Measurements from ENCODE around the gene CDCP1. TPM values are rescaled to one million over a fixed set of nuclear protein-coding genes. Genes with fewer than 3 reads are reported as not detected.

The CDCP1 gene, protein sequence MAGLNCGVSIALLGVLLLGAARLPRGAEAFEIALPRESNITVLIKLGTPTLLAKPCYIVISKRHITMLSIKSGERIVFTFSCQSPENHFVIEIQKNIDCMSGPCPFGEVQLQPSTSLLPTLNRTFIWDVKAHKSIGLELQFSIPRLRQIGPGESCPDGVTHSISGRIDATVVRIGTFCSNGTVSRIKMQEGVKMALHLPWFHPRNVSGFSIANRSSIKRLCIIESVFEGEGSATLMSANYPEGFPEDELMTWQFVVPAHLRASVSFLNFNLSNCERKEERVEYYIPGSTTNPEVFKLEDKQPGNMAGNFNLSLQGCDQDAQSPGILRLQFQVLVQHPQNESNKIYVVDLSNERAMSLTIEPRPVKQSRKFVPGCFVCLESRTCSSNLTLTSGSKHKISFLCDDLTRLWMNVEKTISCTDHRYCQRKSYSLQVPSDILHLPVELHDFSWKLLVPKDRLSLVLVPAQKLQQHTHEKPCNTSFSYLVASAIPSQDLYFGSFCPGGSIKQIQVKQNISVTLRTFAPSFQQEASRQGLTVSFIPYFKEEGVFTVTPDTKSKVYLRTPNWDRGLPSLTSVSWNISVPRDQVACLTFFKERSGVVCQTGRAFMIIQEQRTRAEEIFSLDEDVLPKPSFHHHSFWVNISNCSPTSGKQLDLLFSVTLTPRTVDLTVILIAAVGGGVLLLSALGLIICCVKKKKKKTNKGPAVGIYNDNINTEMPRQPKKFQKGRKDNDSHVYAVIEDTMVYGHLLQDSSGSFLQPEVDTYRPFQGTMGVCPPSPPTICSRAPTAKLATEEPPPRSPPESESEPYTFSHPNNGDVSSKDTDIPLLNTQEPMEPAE
- total RNA-seq, result 50.9 and 53.5 TPM in 2 replicates

DNA sequence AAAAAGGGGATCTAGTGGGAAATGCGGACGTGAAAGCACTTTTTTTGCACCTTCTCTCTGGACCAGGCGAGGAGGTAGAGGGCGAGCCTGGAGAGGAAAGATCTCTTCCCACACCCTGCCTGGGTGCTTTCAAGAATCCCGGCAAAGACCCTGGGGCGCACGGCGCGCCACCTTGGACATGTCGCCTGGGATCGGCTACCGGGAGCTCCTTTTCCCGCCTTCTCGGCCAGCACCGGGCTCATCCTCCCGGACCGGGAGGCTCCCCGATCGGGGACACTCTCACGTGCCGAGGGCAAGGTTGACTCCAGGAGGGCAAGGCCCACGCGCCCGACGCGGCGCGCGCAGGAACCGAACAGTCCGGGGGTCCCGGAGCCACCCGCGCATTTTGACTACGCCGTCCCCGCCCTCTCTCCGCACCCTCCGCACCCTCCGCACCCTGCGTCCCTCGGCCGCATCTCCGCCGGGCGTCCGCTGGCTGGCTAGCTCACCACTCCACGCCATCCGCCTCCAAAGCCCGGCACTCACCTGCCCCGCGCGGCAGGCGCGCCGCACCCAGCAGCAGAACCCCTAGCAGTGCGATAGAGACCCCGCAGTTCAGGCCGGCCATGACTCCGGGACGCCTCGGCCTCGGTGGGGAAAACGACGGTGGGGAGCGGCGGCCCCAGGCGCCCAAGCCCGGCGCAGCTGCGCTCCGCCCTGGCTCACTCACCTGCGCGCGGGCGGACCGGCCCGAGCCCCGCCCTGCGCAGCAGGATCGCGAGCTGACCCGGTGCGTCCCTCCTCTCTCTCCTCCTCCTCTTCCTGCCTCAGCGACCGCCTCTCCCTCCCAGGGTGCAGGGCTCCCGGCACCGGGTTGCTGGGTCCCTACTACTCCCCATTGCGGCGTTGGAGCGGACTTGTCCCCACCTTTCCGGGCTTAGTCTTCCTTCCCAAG lies at the start of gene CDCP1:
Gene CDCP1, minus strand, starts transcription at position 698 of the 934 bp plus-strand sequence. Its CDS starts 91 bp downstream, at position 607.
- no peak for DNase-seq (ENCODE audit: low read depth)
- TF ChIP-seq, protein P1, sequence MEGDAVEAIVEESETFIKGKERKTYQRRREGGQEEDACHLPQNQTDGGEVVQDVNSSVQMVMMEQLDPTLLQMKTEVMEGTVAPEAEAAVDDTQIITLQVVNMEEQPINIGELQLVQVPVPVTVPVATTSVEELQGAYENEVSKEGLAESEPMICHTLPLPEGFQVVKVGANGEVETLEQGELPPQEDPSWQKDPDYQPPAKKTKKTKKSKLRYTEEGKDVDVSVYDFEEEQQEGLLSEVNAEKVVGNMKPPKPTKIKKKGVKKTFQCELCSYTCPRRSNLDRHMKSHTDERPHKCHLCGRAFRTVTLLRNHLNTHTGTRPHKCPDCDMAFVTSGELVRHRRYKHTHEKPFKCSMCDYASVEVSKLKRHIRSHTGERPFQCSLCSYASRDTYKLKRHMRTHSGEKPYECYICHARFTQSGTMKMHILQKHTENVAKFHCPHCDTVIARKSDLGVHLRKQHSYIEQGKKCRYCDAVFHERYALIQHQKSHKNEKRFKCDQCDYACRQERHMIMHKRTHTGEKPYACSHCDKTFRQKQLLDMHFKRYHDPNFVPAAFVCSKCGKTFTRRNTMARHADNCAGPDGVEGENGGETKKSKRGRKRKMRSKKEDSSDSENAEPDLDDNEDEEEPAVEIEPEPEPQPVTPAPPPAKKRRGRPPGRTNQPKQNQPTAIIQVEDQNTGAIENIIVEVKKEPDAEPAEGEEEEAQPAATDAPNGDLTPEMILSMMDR (conservative IDR thresholded peaks at IDR 0.05; ENCODE audit: low read depth, low read length), result no peak
- H3K4me3 ChIP-seq (ENCODE audit: low read depth, low read length), result peak within 1 kb of the TSS; percentile 95

DNA sequence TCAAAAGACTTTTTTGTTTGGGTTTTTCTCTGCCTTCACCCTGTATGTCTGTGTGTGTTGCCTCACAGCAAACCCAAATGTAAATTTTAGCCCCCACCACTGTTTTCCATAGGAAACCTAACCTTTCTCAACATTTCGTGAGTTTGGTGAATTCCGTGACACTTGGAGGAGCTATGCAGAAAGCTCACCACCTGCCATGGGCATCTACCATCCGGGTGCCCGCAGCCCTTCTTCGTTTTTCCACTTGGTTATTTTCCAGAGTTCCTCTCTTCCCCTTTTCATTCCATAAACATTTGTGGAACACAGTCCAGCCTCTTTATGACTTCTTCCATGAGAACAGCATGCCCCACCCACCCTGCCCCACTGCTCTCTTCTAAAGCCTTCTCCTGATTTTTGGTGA lies 48.6 kb upstream of the CDCP1 start:
- TF ChIP-seq, protein P1 (conservative IDR thresholded peaks at IDR 0.05; ENCODE audit: low read depth, low read length), result no peak
- H3K4me3 ChIP-seq (ENCODE audit: low read depth, low read length), result no peak overlapping the region
- no peak for DNase-seq (ENCODE audit: low read depth)

DNA sequence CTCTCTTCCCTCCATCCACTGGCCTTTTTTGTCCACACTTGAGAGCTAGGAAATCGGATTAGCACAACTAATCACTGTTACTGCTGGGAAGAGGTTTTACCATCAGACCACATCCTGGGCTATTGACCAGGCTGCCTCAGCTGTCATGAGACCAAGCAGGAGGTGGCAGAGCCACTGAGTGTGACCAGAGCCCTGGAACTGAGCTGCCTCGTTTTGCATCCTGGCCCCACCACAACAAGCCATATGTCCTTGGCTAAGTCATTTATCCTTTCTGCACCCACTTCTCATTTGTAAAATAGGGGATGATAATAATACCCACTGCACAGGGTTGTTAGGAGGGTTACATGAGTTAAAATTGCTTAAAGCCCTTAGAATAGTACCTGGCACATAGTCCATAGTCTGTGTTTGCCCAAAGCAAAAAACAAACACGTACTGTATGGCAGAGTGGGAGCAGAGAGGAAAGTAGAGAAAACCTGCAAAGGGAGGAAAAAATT lies 45.8 kb upstream of the CDCP1 start:
- no peak overlapping the region for H3K4me3 ChIP-seq (ENCODE audit: low read depth, low read length)
- TF ChIP-seq, protein P1 (conservative IDR thresholded peaks at IDR 0.05; ENCODE audit: low read depth, low read length), result no peak
- no peak for DNase-seq (ENCODE audit: low read depth)

DNA sequence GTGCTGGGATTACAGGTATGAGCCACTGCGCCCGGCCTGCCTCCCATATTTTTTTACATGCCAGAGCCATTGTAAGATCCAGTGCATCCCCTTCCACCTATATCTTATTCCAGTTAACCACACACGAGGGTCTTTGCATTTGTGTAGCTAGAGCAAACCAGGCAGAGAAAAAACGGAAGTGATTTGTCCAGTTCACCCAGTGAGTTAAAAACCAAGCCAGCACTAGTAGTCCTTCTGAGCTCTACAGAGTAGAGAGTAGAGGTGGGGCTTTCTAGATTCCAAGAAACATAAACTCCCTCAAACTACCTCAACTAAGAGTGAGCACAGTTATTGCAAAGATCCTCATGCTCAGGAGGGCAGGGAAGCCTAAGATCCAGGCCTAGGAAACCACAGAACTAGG lies 45.2 kb upstream of the CDCP1 start:
- TF ChIP-seq, protein P1 (conservative IDR thresholded peaks at IDR 0.05; ENCODE audit: low read depth, low read length), result no peak

DNA sequence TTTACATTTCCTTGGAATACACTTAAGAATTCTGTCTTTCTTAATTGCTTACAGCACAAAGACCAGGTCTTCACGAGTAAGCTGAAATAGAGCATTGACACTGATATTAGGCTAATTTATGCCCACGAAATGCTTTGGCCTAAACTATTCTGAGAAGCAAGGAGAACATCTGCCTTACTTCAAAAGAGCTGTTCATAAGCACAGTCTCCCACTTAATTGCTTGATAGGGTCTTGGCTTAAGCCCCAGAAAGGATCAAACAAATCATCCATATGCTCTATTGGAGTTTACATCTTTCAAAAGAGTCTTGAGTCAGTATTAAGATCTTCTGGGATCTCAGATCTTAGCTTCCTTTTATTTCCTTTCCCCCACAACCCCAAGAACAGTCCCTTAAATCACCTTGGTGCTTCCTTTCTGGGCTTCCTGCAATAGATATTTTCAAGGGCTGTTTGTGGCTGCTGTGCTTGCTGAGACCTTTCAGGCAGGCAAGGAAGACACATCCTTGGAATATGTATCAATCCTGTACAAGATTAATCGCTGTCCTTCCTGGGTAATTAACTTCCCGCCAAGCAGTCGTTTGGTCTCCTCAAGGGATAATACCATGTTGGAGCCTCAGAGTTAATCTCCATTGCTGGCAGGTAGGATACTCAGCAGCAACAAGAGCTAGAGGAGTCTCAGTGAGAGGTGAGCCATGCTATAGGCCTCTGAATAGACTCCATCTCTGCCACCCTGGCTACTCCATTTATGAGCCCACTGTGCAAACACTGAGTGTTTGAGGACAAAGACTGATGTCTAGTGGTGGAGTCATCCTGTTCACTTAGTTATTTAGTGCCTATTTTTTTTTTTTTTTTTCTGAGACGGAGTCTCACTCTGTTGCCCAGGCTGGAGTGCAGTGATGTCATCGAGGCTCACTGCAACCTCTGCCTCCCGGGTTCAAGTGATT lies 42.8 kb upstream of the CDCP1 start:
- no peak for DNase-seq (ENCODE audit: low read depth)

More for the DNA sequence above, 45.2 kb upstream of the CDCP1 start:
- no peak overlapping the region for H3K4me3 ChIP-seq (ENCODE audit: low read depth, low read length)
- DNase-seq (ENCODE audit: low read depth), result no peak

More for the DNA sequence above, 42.8 kb upstream of the CDCP1 start:
- H3K4me3 ChIP-seq (ENCODE audit: low read depth, low read length), result no peak overlapping the region
- TF ChIP-seq, protein P1 (conservative IDR thresholded peaks at IDR 0.05; ENCODE audit: low read depth, low read length), result no peak
